NOMO-1 treated with dmso at 0.1 percent for 144 hours (cell line): ENCODE data around the gene TAGLN.

Experiments used
- DNase-seq: peaks from one replicate; lab custom pipeline; 2025; ENCODE audit not compliant: unreplicated experiment; lab: John Stamatoyannopoulos, UW

The TAGLN gene

DNA sequence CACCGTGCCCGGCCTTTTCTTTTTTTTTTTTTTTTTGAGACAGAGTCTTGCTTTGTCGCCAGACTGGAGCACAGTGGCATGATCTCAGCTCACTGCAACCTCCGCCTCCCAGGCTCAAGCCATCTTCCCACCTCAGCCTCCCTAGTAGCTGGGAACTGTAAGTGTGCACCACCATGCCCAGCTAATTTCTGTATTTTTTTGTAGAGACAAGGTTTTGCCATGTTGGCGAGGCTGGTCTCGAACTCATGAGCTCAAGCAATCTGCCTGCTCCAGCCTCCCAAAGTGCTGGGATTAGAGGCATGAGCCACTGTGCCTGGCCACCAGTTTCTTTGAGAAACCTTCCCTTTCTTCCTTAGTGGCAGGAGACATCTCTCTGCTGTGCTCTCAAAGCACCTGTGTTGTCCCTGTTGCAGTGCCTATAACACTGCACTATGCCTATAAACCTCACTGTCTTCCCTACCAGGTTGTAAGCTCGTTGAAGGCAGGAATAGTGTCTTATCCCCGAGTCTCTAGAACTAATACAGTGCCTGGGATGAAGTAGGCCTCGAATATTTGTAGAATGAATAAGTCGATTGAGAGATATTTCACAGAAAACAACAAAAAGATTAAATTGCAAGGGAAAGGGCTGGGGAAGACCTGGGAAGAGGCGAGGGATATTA lies 13.7 kb downstream of the TAGLN start:
- no peak for DNase-seq

DNA sequence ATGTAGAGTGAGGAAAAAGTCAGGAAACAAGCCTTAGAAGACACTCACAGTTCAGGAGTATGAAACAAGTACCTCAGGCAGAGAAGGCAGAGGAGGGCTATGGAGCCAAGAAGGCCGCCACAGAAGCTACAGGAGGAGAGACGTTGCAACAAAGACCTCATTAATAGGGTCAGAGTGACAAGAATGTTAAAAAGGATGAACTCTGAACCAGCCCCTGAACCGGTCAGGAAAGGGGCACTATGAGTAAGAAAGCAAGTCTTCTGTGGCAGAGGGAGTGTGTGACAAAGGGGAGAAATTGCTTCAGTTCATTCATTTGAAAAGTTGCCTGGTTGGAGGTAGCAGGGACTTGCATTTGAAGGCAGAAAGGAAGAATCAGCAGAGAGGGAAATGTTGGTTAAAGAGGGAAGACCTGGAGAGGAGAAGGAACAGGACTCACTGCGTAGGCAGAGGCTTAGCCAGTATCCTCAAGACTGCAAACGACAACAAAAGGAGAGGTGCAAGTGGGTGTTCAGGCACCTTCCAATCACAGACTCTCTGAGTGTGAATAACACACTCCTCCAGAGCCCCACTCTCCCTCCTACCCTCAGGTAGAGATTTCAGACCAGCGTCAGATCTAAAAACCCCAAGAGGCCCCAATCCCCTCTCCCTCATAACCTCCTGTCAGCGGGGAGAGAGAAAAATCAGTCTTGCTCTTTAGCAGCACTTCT lies 15.4 kb downstream of the TAGLN start:
- no peak for DNase-seq

DNA sequence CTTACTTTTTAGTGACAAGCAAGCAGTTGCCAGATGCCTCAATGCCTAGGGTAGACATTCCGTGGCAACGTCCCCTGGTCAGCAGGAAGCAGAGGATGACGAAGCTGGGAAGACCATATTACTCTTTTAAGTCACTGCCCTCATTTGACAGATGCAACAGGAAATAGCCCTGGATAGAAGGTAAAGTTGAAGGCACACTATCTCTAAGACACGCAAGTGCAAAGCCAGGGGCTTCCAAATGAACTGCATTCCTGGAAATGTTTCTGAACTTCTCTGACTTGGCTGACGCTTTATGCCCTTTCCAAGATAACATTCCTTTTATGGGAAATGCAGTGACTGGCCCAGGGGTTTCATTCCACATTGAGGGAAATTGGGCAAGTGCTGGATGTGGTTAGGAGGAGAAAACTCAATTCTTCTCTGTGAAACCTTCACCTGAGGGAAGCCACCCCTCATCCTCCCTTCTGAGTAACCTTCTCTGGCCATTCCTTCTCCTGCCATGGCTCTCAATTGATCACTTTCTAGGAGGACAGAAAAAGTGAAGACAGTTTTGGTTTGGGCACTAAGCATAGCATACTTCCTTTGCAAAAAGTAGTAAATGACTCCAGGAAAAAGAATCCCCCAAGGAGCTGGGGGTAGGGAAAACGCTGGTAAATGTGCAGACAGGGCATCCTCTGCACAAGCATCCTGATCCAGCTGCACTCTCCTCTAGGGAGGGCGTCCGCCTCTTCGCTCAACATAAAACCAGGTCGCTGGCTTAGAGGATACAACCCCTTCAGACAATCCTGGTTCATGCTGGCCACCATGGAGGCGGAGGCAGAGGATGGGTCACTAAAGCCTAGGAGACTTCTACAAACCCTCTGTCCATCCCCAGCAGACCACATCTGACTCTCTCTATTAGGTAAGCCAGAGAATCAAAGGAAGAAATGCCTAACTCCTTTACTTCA lies 18.2 kb downstream of the TAGLN start:
- no peak for DNase-seq

DNA sequence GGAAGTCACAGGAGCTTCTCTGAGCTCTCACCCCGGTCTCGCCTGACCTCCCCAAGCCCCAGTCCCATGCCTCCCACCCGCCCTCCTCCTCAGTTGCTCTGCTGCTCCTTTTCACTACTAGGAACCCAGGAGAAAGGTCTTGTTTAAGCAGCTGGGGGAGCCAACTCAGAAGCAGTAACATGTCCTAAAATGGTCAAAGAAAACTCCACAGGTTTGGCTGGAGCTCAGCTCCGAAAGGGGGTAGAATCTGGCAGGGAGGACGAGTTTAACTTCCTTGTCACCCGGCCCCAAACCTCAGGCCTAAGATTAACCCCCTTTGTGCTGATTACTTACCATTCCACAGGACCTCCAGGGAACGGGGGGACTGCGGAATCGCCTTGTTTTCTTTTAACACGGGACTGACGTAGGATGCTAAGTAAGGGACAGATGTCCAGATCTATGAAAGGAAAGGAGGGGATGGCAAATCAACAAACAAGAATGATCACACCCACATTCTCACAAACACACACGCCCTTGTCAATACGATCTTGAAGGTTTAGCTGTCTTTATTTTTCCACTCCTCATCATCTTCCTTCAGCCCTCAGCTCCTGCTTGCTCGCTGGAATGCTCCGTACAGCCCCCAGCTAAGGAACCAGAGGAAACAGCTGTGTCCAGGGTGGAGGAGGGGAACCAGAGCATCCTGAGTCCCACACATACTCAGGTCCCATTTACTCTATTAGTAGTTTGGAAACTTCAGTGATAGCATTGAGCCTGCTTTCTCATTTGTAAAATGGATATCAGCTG lies 19.2 kb downstream of the TAGLN start:
- no peak for DNase-seq

DNA sequence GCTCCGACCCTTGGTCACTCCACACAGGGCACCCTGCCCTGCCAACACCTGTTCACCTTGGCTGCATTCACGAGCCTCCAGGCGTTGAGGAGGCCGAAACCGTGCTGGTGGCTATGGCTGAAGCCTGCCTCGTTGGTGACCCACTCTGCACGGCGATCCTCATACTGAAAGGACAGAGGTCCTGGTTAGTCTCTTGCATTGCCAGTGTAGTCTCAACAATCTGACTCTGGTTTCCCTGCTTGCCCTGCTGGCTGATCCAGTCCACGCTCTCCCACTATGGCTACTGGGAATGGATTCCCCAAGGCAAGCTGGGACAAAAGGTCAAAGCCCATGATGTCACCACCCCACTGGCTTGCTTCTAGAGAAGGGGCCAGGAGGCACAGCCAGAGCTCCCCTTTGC lies 19.8 kb downstream of the TAGLN start:
- no peak for DNase-seq

DNA sequence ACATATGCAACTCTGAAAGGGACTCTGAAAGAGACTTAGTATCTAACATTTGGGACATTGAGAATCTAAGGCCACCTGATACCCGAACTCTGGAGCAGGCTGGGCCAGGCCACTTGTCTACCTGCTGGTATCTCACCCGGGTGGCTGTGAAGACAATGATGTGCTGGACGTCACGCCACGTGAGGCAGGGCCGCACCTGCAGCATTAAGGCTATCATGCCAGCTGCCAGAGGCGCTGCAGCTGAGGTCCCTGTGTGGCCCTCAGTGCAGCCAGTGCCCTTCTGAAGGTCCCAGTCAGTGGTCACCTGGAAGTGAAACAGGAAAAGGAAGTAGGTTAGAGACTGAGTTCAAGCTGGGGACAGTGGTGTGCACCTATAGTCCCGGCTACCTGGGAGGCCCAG lies 20.3 kb downstream of the TAGLN start:
- no peak for DNase-seq

DNA sequence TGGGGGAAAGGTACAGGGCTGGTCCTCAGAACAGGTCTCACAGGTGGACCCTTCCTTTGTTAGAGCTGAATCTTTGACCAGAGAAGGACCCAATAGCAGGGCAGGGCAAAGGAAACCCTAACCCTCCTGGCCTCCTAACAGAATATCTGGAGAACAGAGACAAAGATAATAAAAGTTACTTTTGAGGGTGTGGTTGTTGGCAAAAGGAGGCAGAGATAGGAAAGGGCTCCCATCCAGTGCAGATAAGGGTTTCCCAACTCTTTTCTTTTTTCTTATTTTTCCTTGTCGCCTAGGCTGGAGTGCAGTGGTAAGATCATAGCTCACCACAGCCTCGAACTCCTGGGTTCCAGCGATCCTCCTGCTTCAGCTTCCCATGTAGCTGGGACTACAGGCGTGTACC lies 20.8 kb downstream of the TAGLN start:
- no peak for DNase-seq

DNA sequence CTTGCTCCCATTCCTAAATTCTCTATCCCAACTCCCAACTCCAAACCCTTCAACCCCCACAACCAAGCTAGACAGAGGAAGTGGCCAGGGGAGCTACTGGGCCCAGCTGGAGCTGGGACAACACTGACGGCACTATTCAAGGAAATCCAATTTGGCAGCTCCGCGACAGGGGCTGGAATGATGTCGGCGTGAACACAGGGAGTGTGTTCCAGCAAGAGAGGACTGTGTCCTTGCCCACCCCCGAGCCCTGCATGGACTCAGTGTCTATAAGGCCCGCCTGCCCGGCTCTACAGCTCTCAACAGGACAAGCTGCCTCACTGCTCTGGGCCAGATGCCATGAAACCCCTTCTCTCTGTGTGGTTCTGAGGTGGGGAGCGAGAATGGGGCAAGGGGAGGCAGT lies 21.4 kb downstream of the TAGLN start:
- DNase-seq, result no peak

DNA sequence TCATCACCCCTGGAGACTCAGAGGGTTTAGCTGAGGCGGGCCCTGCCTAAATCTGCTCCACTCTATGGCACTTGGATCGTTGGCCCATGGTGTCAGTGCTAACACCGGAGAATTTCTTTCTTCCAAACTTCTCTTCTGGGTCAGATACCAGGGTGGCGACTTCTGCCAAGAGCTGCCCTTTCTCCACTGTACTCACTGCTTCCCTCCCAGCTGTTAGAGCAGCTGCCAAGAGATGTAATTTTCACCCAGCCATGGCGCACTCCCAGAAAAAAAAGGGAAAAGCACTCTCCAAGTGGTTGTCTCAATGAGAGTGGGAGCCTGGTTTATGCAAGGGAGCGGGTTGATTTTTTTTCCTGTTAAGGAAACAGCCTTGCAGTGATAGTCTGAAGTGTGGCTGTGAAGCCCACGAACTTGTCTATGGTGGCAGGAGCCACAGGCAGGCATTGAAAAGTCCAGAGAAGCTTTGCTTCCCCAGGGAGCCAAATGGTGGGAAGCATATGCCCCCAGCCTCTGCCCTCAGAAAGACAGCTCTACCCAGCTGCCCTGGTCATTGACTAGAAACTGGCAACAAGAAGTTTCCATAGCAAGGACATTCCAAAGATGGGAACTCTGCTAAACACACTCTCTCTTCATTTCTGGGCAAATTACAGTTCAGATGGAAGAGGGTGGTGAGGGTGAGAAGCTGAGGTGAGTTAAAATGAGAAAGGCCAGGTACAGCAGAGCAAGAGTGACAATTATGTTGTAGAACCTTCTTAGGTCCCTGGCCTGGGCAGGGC lies 22.0 kb downstream of the TAGLN start:
- no peak for DNase-seq

DNA sequence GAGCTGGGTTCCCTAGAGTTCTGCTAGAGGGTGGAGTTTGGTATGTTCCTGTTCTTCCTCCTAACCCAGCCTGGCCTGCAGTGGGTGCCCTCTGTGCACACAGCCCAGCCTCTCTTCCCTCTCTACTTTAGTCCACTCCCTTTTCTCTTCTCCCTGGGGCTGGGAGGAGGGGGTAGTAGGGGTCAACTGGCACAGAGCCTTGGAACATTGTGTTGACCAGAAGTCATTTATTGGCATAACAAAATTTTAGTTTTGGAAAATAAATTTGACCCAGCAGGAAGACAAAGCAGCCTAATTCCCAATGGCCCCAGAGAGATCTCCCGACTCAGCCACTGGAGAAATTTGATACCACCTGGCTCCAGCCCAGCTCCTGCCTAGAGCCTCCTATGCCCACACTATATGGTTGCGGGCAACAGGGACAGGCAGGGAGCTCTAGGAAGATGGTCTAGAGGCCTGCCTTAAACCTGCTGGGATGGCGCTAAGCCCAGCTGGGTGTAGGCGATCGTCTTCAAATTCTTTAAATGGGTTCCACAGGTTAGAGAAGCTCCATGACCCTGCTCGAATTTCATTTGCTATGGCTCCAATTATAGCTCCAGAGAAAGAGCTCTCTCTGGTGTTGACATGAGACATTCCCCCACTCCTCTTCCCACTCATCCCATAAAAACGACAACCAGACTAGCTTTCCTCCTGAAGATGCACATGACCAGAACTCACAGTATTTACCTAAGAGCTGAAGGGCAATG lies 22.8 kb downstream of the TAGLN start:
- DNase-seq, result no peak

DNA sequence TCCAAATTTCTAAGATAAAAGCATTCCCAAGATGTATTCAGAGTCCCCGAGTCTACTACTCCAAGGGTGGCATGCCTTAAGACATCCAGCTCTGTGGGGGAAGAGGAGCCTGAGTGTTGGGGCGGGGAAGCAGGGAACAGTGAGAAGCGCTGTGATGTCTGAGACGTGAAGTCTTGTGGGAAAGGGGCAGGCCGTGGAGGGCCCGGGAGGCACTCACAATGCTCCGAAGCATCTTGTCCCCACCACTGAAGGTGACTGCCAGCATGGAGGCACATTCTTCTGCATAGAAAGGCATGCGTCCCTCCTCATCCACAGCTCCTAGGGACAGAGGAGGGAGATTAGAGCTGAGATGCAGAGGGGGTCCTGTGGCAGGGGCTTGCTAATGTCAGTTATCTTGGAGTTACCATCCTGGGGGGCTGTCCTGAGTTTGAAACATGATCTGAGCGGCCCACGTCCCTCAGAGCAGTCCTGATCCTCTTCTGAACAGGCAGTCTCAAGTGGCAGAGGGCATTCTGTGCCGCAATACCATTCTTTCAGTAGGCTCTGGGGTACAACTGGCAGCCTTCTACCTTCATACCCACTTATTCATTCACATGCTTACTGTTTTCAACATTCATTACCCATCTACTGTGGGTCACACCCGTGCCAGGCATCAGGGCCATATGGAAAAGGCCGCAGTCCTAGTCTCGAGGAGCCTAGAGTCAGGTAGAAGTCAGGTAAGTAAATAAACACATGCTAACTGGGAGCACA lies 24.0 kb downstream of the TAGLN start:
- no peak for DNase-seq

DNA sequence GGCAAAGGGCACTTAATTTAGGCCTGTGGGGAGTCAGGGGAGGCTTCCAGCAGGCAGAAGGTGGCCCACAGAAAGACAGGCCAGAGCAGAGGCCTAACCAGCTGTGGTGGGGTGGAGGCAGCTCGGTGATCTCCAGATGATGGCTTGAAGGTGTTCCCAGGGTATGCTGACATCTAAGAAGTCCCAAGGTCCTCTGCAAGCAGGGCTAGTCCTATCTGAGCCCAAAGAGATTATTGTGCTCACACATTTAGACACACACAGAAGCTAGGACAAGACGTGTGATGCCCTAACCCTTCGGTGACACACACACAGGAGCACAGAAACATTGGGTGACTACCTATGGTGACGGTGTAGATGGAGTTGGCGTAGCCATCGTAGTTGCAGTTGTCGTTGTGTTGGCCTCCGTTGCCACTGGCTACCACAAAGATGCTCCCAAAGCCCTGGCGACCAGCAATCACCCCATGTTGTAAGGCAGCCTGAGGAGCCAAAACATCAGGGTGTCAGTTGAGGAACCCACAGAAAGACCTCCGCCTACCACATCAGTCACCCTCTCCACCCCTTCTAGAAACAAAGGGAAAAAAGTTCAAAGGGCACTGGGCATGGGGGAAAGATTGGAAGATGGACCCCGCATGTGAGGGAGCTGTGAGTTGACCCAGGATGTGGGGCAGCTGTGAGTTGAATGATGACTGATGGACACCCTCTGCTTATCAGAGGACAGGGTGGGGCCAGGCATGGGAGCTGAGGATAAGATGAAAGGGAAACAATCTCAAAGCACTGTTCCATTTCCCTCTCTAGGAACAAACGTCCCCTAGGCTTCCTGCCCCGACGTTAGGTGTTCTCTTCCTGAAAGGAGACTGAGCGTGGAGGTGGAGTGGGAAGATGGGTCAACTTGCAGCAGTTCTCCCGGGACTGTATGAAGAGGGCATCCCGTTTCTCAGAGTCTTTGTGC lies 24.8 kb downstream of the TAGLN start:
- no peak for DNase-seq

DNA sequence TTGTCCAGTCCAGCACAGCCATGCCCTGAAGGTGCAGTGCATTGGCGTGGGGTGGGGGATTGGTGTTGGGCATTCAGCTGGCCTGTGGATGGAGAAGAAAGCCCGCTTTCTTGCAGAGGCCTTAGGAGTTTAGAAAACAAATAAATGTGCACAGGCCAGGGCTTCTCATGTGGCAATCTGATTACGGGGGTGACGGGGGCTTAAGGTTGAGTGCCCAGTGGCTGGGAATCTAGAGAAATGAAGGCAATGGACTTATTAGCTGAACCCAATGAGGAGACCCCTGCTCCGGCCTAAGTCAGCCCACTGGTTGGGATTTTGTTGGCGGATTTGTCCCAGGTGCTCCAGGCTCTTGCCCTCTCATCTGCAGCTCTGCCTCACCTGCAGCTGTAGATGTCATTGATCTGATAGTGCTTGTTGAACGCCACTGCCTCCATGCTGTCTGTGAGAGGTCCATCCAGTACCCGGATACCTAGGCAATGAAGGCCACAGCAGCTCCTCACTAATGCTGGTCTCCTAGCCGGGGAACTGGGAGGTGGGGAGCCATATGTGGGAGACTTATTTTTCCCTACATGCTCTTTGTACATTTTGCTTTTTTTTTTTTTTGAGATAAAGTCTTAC lies 26.5 kb downstream of the TAGLN start:
- no peak for DNase-seq

DNA sequence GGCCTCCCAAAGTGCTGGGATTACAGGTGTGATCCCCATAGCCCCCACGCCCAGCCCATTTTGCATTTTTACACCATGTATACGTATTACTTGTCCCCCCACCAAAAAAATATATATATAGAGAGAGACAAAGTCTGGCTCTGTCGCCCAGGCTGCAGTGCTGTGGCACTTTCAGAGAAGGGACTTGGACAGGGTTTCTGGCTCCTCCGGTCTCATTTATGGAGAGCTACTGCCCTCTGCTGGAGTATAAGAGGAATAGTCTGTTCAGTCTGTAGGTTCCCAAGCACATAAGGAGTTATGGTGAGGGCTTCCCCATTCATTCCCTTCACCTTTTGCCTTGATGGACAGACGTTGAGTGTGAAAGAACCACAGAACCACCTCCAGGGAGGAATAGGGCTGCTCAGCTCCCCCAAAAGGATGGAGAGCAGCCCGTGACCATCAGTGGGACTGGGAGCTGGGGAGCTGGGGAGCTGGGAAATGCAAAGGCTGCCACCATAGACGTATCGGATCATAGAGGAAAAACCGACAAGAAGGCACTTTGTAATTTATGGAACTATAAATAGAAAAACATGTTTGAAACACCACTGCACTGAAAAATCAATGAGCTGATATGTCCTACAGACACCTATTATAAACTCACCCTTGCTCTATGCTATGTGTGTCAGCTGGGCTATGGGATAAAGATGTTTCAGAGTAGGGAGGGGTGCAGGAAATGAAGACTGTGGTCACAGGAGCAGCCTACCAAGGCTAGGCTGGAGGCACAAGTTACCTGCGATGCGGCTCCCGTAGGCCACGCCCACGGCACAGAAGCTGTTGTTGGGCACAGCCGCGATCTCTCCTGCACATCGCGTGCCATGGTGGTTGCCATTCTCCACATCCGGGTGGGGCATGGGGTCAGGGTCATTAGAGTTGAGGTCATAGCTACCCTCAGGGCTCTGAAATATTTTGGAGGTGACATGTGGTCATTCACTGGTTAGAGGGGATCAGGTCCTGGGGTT lies 27.5 kb downstream of the TAGLN start:
- DNase-seq, result peak; percentile 63

DNA sequence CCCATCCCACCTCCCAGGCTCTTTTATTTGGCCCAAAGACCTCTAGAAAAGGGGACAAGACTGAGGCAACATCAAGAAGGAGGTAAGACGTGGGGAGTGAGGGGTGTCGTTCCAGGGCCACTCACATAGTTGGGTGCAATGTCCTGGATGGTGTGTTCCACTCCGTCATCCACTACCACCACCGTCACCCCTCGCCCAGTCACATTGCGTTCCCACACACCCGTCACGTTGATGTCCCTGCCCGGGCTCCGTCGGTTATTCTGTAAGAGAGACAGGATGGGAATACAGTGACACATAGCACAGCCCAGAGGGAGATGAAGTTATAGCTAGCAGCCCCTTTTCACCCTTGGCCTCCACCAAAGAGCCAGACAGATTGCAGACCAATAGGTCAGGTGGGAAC lies 28.9 kb downstream of the TAGLN start:
- no peak for DNase-seq

DNA sequence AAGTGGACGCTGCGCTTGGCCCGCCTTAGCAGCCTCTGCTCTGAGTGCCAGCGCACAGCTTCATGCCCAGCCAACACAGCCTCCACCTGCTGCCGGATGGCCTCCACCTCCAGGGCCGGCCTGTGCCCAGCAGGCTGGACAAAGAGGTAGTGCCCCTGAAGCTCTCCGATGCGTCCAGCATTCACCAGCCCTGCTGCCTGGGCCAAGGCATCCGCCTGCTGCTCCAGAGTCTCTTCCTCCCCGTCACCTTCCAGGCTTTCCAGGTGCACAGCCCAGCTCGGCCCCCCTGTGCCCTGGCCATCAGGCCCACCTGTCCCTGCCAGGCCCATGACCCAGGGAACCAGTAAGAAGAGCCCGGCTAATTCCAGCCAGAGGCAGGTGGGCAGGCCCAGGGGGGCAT lies 30.2 kb downstream of the TAGLN start:
- DNase-seq, result no peak
